ENCODE results near the gene CRTAC1. TPM values are rescaled to one million over a fixed set of nuclear protein-coding genes. Genes with fewer than 3 reads are reported as not detected.
"Not testable (repeated sequence)": the region's sequence is repeated elsewhere in the genome, so short reads cannot be mapped to it uniquely, and the experiment has no call there.

Gene CRTAC1
- polyA plus RNA-seq, 1 of the 3 experiments (the other 2 are of a cell fraction), result 0.05 TPM

DNA sequence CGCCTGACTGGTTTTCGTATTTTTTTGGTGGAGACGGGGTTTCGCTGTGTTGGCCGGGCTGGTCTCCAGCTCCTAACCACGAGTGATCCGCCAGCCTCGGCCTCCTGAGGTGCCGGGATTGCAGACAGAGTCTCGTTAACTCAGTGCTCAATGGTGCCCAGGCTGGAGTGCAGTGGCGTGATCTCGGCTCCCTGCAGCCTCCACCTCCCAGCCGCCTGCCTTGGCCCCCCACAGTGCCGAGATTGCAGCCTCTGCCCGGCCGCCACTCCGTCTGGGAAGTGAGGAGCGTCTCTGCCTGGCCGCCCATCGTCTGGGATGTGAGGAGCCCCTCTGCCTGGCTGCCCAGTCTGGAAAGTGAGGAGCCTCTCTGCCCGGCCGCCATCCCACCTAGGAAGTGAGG lies 189.3 kb downstream of the CRTAC1 start:
- POLR2A ChIA-PET; H3K27ac ChIP-seq (ENCODE audit: low read depth in 2 of 2, low read length in 1 of 2); H3K9ac ChIP-seq; H3K4me1 ChIP-seq (ENCODE audit: control insufficient read depth in 1 of 2, insufficient read depth in 2 of 2, low read depth in 1 of 2, low read length in 1 of 2); H3K4me2 ChIP-seq; H3K9me3 ChIP-seq; H4K20me1 ChIP-seq (ENCODE audit: insufficient read depth); H3K4me3 ChIP-seq (ENCODE audit: low read depth in 2 of 2, low read length in 1 of 2); DNase-seq; H3K27me3 ChIP-seq (ENCODE audit: insufficient read depth); CTCF ChIA-PET; H3K36me3 ChIP-seq (replicated peaks in 1 of 2; ENCODE audit: control insufficient read depth in 1 of 2, insufficient read depth in 2 of 2, low read length in 1 of 2); H3K9me2 ChIP-seq; H3K79me2 ChIP-seq (ENCODE audit: insufficient read depth); H2AFZ ChIP-seq (ENCODE audit: low read depth): not testable (repeated sequence)
- 92% methylated on average over 16 of the region's 22 CpGs for WGBS (ENCODE audit: low lambda C conversion rate)
- H3F3A ChIP-seq (replicated peaks; ENCODE audit: insufficient read depth), result peaks cover 14% of the 10 kb centered on the region

DNA sequence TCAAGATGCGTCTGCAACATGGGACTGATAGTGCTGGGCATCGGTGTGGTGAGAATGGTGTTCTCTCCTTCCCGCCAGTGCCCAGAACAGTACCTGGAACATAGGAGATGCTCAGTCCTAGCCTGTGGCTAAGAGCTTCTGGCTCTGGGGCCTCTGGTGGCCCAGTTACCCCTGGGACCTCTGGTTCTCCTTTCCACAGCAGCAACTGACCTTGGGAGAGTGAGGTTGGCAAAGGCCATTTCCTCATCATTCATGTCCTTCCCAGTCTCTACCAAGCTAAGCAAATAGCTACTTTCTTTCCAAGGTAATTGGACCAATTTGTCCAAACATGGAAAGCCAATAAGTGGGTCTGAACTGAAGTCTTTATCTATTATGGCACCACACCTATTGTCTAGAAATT lies 192.3 kb downstream of the CRTAC1 start:
- Histone ChIP-seq H3K4me2 (no peak overlapping the region), H3K9me2 (no peaks in the 10 kb centered on the region), H3K36me3 (replicated peaks in 1 of 2; ENCODE audit: control insufficient read depth in 1 of 2, insufficient read depth in 2 of 2, low read length in 1 of 2) (no peaks in the 10 kb centered on the region), H3K79me2 (ENCODE audit: insufficient read depth) (no peaks in the 10 kb centered on the region), H3K27ac (ENCODE audit: low read depth in 2 of 2, low read length in 1 of 2) (no peak overlapping the region), H3F3A (replicated peaks; ENCODE audit: insufficient read depth) (peaks cover 12% of the 10 kb centered on the region), H3K27me3 (ENCODE audit: insufficient read depth) (peaks cover 10% of the 10 kb centered on the region; the same call in 1 of the 2 replicates), H4K20me1 (ENCODE audit: insufficient read depth) (no peaks in the 10 kb centered on the region), H3K4me1 (ENCODE audit: control insufficient read depth in 1 of 2, insufficient read depth in 2 of 2, low read depth in 1 of 2, low read length in 1 of 2) (peaks cover 5 to 9% of the 10 kb centered on the region in 2 experiments; a peak in 2 of 4 replicates), H3K9ac (no peak overlapping the region), H2AFZ (ENCODE audit: low read depth) (no peak overlapping the region), H3K9me3 (no peaks in the 10 kb centered on the region), H3K4me3 (ENCODE audit: low read depth in 2 of 2, low read length in 1 of 2) (no peak overlapping the region)
- no peak for DNase-seq
- TF ChIP-seq, protein P1, sequence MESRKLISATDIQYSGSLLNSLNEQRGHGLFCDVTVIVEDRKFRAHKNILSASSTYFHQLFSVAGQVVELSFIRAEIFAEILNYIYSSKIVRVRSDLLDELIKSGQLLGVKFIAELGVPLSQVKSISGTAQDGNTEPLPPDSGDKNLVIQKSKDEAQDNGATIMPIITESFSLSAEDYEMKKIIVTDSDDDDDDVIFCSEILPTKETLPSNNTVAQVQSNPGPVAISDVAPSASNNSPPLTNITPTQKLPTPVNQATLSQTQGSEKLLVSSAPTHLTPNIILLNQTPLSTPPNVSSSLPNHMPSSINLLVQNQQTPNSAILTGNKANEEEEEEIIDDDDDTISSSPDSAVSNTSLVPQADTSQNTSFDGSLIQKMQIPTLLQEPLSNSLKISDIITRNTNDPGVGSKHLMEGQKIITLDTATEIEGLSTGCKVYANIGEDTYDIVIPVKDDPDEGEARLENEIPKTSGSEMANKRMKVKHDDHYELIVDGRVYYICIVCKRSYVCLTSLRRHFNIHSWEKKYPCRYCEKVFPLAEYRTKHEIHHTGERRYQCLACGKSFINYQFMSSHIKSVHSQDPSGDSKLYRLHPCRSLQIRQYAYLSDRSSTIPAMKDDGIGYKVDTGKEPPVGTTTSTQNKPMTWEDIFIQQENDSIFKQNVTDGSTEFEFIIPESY (IDR thresholded peaks at IDR 0.05; ENCODE audit: borderline replicate concordance, low read depth), result no peak
- TF ChIP-seq TCF12 (IDR thresholded peaks at IDR 0.05) (no peak), MEF2A (IDR thresholded peaks at IDR 0.05; ENCODE audit: borderline replicate concordance, low read depth) (no peak), CHD2 (IDR thresholded peaks at IDR 0.05; ENCODE audit: low read length, partially characterized antibody) (no peak), JUND (IDR thresholded peaks at IDR 0.05) (no peak), SIN3A (IDR thresholded peaks at IDR 0.05; ENCODE audit: borderline replicate concordance, low read depth, low read length) (no peak), MXI1 (IDR thresholded peaks at IDR 0.05; ENCODE audit: low read depth, low read length) (no peak), EZH2phosphoT487 (IDR thresholded peaks at IDR 0.05; ENCODE audit: borderline replicate concordance, low read depth) (no peak), TAF1 (IDR thresholded peaks at IDR 0.05; ENCODE audit: borderline replicate concordance, low read depth, low read length) (no peak), EP300 (IDR thresholded peaks at IDR 0.05; ENCODE audit: borderline replicate concordance in 1 of 2, low read depth in 1 of 2, low read length in 1 of 2) (no peak), NFIC (IDR thresholded peaks at IDR 0.05; ENCODE audit: borderline replicate concordance) (no peak), NRF1 (IDR thresholded peaks at IDR 0.05; ENCODE audit: low read depth, low read length) (no peak), RAD21 (IDR thresholded peaks at IDR 0.05; ENCODE audit: low read length) (no peak)
- TF ChIP-seq, protein P2, sequence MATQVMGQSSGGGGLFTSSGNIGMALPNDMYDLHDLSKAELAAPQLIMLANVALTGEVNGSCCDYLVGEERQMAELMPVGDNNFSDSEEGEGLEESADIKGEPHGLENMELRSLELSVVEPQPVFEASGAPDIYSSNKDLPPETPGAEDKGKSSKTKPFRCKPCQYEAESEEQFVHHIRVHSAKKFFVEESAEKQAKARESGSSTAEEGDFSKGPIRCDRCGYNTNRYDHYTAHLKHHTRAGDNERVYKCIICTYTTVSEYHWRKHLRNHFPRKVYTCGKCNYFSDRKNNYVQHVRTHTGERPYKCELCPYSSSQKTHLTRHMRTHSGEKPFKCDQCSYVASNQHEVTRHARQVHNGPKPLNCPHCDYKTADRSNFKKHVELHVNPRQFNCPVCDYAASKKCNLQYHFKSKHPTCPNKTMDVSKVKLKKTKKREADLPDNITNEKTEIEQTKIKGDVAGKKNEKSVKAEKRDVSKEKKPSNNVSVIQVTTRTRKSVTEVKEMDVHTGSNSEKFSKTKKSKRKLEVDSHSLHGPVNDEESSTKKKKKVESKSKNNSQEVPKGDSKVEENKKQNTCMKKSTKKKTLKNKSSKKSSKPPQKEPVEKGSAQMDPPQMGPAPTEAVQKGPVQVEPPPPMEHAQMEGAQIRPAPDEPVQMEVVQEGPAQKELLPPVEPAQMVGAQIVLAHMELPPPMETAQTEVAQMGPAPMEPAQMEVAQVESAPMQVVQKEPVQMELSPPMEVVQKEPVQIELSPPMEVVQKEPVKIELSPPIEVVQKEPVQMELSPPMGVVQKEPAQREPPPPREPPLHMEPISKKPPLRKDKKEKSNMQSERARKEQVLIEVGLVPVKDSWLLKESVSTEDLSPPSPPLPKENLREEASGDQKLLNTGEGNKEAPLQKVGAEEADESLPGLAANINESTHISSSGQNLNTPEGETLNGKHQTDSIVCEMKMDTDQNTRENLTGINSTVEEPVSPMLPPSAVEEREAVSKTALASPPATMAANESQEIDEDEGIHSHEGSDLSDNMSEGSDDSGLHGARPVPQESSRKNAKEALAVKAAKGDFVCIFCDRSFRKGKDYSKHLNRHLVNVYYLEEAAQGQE (IDR thresholded peaks at IDR 0.05; ENCODE audit: low read depth, low read length), result no peak
- TF ChIP-seq, protein P3, sequence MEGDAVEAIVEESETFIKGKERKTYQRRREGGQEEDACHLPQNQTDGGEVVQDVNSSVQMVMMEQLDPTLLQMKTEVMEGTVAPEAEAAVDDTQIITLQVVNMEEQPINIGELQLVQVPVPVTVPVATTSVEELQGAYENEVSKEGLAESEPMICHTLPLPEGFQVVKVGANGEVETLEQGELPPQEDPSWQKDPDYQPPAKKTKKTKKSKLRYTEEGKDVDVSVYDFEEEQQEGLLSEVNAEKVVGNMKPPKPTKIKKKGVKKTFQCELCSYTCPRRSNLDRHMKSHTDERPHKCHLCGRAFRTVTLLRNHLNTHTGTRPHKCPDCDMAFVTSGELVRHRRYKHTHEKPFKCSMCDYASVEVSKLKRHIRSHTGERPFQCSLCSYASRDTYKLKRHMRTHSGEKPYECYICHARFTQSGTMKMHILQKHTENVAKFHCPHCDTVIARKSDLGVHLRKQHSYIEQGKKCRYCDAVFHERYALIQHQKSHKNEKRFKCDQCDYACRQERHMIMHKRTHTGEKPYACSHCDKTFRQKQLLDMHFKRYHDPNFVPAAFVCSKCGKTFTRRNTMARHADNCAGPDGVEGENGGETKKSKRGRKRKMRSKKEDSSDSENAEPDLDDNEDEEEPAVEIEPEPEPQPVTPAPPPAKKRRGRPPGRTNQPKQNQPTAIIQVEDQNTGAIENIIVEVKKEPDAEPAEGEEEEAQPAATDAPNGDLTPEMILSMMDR (IDR thresholded peaks at IDR 0.05), result no peak
- TF ChIP-seq, protein P4, sequence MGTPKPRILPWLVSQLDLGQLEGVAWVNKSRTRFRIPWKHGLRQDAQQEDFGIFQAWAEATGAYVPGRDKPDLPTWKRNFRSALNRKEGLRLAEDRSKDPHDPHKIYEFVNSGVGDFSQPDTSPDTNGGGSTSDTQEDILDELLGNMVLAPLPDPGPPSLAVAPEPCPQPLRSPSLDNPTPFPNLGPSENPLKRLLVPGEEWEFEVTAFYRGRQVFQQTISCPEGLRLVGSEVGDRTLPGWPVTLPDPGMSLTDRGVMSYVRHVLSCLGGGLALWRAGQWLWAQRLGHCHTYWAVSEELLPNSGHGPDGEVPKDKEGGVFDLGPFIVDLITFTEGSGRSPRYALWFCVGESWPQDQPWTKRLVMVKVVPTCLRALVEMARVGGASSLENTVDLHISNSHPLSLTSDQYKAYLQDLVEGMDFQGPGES (IDR thresholded peaks at IDR 0.05; ENCODE audit: low read depth, low read length), result no peak
- TF ChIP-seq, protein P5, sequence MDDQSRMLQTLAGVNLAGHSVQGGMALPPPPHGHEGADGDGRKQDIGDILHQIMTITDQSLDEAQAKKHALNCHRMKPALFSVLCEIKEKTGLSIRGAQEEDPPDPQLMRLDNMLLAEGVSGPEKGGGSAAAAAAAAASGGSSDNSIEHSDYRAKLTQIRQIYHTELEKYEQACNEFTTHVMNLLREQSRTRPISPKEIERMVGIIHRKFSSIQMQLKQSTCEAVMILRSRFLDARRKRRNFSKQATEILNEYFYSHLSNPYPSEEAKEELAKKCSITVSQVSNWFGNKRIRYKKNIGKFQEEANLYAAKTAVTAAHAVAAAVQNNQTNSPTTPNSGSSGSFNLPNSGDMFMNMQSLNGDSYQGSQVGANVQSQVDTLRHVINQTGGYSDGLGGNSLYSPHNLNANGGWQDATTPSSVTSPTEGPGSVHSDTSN (IDR thresholded peaks at IDR 0.05), result no peak
- WGBS (ENCODE audit: low lambda C conversion rate), result 83% methylated on average over 3 of the region's 3 CpGs
- POLR2A ChIA-PET, result no interaction called here
- CTCF ChIA-PET, result interaction anchor here (1.0 kb wide), 1 partner anchor 46 kb away, joined by 6 read pairs; no protein-coding TSS in a partner anchor
